GM18507 (cell line): ENCODE measurements around the gene OR2L8.

ENCODE experiments used
- DNase-seq: peaks from one replicate; pipeline ENCODE4 v3.0.0; 2011; ENCODE audit warnings: low read depth; ENCODE audit not compliant: insufficient read length; ENCODE audit errors: extremely low spot score
- FAIRE-seq: peaks from 2 replicates; lab custom pipeline; 2011; peaks lifted over from hg19 to GRCh38; lab: Jason Lieb, UNC

OR2L8 gene

GRCh38 chr1:247948558-247948957, at the start of gene OR2L8:
Gene OR2L8 (plus strand): TSS chr1:247948858. CDS start chr1:247948858, 0 bp downstream.
- FAIRE-seq, result no peak
- no peak for DNase-seq

DNA sequence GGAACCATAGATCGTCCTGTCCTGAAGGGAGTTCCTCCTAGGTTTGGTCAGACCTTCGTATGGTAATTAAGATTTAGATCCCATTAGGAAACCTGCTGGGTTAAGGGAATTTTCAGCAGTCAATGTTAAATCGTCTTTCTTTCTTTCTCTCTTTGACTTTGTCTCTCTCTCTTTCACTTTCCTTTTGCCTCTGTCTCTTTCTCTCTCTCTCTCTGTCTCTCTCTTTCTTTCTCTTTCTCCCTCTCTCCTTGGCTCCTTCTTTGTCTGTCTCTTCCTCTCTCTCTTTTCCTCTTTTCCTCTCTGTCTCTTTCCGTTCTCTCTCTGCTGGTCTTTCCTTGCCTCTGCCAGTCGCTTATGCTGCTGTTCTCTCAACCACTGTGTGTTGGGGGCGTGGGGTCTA, 44.5 kb upstream of the OR2L8 start:
- DNase-seq, result no peak
- no peak for FAIRE-seq

GRCh38 chr1:247905181-247905580, 43.5 kb upstream of the OR2L8 start:
- FAIRE-seq (no peak), DNase-seq (no peak)

GRCh38 chr1:247905910-247906503, 42.7 kb upstream of the OR2L8 start:
- FAIRE-seq (no peak), DNase-seq (no peak)

- no peak for FAIRE-seq
- no peak for DNase-seq
These were observed 42.1 kb upstream of the OR2L8 start for GRCh38 chr1:247906504-247907047.

- FAIRE-seq (no peak), DNase-seq (no peak)
These were observed 39.9 kb upstream of the OR2L8 start for GRCh38 chr1:247908766-247909165.

DNA sequence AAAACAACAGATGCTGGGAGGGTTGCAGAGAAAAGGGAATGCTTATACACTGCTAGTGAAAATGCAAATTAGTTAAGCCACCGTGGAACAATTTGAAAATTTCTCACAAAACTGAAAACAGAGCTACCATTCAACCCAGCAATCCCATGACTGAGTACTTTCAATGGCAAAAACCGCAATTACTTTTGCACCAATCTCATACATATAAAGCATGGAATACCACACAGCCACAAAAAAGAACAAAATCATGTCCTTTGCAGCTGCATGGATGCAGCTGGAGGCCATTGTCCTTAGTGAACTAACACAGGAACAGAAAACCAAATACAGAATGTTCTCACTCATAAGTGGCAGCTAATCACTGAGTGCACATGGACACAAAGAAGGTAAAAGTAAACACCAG, 34.9 kb upstream of the OR2L8 start:
- no peak for FAIRE-seq
- no peak for DNase-seq

GRCh38 chr1:247914941-247915662, 33.6 kb upstream of the OR2L8 start:
- DNase-seq, result no peak

GRCh38 chr1:247919952-247920351, 28.7 kb upstream of the OR2L8 start, which contains the start of gene OR2T8:
Gene OR2T8 (plus strand): TSS chr1:247920252. CDS start chr1:247921018, 766 bp downstream.
- FAIRE-seq (no peak), DNase-seq (no peak)

More at GRCh38 chr1:247914941-247915662, 33.6 kb upstream of the OR2L8 start:
- FAIRE-seq, result no peak

- no peak for FAIRE-seq
These were observed 24.7 kb upstream of the OR2L8 start for GRCh38 chr1:247923941-247924340.

GRCh38 chr1:247924868-247925267, 23.8 kb upstream of the OR2L8 start, which contains the start of gene OR2AJ1:
Gene OR2AJ1 (plus strand): TSS chr1:247924889. CDS start chr1:247933769, 8,880 bp downstream.
- FAIRE-seq (no peak), DNase-seq (no peak)

More at GRCh38 chr1:247923941-247924340, 24.7 kb upstream of the OR2L8 start:
- DNase-seq, result no peak

DNA sequence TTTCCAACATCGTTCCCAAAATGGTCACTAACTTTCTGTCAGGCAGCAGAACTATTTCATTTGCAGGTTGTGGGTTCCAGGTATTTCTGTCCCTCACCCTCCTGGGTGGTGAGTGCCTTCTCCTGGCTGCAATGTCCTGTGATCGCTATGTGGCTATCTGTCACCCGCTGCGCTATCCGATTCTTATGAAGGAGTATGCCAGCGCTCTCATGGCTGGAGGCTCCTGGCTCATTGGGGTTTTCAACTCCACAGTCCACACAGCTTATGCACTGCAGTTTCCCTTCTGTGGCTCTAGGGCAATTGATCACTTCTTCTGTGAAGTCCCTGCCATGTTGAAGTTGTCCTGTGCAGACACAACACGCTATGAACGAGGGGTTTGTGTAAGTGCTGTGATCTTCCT, 14.7 kb upstream of the OR2L8 start:
- DNase-seq, result no peak
- no peak for FAIRE-seq

DNA sequence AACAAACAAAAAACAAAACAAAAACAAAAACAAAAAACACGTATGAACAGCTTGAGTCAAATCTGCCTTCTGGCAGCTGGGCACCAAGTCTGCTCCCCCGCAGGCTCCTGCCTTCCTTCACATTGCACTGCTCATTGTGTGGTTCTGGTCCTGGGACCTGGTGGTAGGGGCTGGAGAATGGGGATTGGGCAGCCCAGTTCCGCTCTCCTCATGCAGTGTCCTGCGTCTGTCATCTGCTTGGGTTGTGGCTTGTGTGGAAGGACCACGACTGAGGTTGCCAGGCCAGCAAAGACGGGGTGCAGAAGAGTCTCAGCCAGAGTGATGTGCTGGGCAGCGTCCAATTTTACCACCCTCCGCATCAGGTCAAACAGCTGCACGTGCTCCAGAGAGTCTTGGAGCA, 12.9 kb upstream of the OR2L8 start:
- FAIRE-seq, result no peak
- DNase-seq, result no peak

- no peak for FAIRE-seq
- no peak for DNase-seq
These were observed 12.2 kb upstream of the OR2L8 start for GRCh38 chr1:247936415-247936814.

DNA sequence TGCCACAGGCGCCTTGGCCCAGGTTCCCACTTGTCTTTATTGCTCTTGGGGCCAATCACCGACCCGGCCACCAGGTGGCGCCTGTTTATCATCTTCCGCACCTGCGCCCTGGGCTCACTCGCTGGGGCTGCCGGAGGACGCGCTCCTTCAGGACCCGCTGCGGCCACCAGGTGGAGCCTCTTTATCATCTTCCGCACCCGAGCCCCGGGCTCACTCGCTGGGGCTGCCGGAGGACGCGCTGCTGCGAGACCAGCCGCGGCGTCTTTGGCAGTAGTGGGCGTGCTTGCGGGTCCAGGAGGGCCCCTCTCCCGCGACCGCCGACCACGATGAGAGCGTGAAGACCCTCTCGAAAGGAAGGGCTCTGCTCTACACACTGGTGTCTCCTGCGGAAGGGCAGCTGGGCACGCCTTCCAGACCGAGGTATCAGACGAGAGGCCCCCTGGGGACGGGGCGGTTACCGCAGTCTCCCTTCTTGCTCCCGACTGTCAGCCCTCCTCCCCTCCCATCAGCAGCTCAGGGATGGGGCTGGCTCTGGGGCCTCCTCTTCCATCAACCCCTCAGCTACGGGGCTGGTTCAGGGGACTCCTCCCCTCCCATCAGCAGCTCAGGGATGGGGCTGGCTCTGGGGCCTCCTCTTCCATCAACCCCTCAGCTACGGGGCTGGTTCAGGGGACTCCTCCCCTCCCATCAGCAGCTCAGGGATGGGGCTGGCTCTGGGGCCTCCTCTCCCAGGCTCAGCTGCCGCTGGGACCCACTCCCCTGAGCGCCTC, 11.5 kb upstream of the OR2L8 start:
- DNase-seq (peak; percentile 67), FAIRE-seq (peak; percentile 85)

- no peak for DNase-seq
- FAIRE-seq, result no peak
These were observed 6.0 kb upstream of the OR2L8 start for GRCh38 chr1:247942624-247943023.

GRCh38 chr1:247953408-247953807, 4.8 kb downstream of the OR2L8 start:
- FAIRE-seq (no peak), DNase-seq (no peak)

- FAIRE-seq, result no peak
- no peak for DNase-seq
These were observed 13.1 kb downstream of the OR2L8 start for GRCh38 chr1:247961791-247962190.

GRCh38 chr1:247962911-247963588, 14.4 kb downstream of the OR2L8 start:
- FAIRE-seq (no peak), DNase-seq (no peak)
